Measurements from ENCODE around the gene RNU2-1. TPM values are rescaled to one million over a fixed set of nuclear protein-coding genes. Genes with fewer than 3 reads are reported as not detected.

Gene RNU2-1
- total and polyA plus RNA-seq, 10 donors: 8,053 to 10,281 (median 8,790) TPM; not detected in 6

DNA sequence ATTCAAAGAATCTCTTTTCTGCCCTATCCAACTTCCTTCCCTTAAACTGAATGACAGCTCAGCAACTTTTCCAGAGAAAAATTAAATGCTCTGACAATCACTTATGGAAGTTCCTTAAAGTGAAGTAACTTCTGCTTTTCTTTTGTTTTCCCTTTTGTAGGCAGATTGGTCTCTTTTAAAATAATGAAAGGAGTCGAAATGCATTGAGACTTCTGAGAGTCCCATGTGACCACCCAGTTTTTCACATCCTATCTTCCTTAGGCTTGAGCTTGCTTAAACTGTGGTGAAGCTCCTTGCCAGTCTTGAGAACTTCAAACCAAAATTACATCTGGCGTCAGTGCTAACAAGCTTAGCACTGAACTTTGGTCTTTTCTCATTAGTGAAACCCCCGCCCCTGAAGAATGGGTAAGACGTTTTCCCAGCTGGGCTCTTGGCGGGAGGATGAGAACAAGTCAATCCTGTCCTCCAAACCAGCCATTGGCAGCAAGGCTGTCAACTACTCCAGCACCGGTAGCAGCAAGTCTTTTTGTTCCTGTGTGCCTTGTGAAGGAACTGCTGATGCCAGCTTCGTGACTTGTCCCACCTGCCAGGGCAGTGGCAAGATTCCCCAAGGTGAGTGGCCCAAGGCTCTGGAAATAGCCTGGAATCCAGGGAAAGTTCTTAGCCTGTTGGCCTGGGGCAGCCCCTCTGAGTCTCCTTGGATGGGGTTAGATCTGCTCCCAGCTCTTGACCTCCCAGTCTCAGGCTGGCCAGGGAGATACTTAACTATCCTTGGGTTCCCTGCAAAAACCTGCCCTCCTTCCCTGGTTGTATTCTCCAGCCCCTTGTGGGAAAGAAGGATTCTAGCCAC is 20.9 kb downstream of the RNU2-1 start:
- H3K4me3 ChIP-seq: peak overlapping the region; percentile 58 to 89 (median 66)
- peaks cover 0 to 79% (median 40%) of the 10 kb centered on the region in 6 donors for H3K36me3 ChIP-seq
- H3K27ac ChIP-seq: peak overlapping the region; percentile 79 to 93 (median 88)
- H3K9me3 ChIP-seq: no peaks in the 10 kb centered on the region
- TF ChIP-seq, protein P1, sequence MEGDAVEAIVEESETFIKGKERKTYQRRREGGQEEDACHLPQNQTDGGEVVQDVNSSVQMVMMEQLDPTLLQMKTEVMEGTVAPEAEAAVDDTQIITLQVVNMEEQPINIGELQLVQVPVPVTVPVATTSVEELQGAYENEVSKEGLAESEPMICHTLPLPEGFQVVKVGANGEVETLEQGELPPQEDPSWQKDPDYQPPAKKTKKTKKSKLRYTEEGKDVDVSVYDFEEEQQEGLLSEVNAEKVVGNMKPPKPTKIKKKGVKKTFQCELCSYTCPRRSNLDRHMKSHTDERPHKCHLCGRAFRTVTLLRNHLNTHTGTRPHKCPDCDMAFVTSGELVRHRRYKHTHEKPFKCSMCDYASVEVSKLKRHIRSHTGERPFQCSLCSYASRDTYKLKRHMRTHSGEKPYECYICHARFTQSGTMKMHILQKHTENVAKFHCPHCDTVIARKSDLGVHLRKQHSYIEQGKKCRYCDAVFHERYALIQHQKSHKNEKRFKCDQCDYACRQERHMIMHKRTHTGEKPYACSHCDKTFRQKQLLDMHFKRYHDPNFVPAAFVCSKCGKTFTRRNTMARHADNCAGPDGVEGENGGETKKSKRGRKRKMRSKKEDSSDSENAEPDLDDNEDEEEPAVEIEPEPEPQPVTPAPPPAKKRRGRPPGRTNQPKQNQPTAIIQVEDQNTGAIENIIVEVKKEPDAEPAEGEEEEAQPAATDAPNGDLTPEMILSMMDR (IDR thresholded peaks at IDR 0.05 in 8 of 11, conservative IDR thresholded peaks at IDR 0.05 in 3 of 11): no peak
- no peak for TF ChIP-seq POLR2A (IDR thresholded peaks at IDR 0.05)
- TF ChIP-seq POLR2AphosphoS5 (IDR thresholded peaks at IDR 0.05): no peak
- H3K27me3 ChIP-seq (replicated peaks in 1 of 7): no peaks in the 10 kb centered on the region
- DNase-seq: peak; percentile 60
- intact Hi-C loops (cut with DNase I; ENCODE audit: low total_unique reads): no loop called here
- WGBS, 5 donors: 17 to 53% (median 40%) methylated on average over 4 to 7 of the region's 7 CpGs
- peaks cover 16 to 51% (median 34%) of the 10 kb centered on the region in 6 donors for H3K4me1 ChIP-seq

DNA sequence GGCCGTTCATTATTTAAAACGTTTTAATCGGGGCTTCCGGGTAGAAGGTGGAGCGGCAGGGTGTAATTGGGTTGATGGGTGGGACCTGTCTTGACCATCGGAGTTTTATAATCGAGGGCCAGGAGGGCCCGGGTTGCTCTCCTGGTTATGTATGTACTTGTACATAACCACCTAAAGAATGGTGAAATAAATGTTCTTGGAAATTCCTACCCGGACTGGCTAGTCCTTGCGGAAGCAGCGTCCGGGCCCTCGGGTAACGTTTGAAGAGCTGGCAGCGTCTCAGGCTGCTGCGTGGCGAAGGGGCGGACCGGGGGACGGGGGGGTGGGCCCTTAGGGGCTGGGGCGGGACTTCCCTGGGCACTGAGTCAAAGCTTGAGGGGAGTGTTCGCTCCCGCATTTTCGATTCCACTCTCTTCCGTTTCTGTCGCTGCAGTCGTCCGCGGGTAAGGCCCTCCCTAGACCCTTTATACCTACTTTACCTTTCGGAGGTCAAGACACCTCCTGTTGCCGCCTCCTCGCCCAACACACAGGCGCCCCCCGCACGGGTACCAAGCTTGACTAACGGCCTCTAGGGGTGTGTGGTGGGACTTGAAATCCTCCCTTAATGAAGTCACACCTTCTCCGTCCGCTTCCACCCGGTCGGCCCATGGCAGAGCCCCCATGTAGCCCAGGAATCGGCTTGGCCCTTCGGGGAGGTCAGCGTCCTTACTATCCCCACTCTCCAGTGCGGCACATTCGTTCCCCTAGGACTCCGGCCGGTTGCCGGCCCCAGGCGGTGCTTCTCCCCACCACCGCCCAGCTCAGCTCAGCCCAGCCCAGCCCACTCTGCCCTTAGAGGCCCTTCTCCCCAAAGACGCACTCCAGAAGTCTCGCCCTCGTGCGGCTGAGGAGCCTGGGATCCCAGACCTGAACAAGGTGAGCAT is 22.0 kb downstream of the RNU2-1 start, which contains the start of gene TMEM106A:
Gene TMEM106A, plus strand, starts transcription at position 396 of the 923 bp plus-strand sequence. CDS start 1,167 bp downstream, outside the sequence.
- H3K27ac ChIP-seq: peak within 1 kb of the TSS; percentile 79 to 93 (median 88)
- TF ChIP-seq, protein P1 (IDR thresholded peaks at IDR 0.05 in 8 of 11, conservative IDR thresholded peaks at IDR 0.05 in 3 of 11): peak; percentile 13 to 63 (median 45)
- TF ChIP-seq POLR2A (IDR thresholded peaks at IDR 0.05): peak in 1 of 3 donors; percentile 38
- TF ChIP-seq POLR2AphosphoS5 (IDR thresholded peaks at IDR 0.05): peak; percentile 77 to 93 (median 88)
- H3K4me1 ChIP-seq: peaks cover 16 to 51% (median 34%) of the 10 kb centered on the region in 6 donors
- H3K36me3 ChIP-seq: peaks cover 3 to 79% (median 40%) of the 10 kb centered on the region in 6 donors
- WGBS, 5 donors: 0 to 1% (median 1%) methylated on average over 39 to 54 of the region's 54 CpGs
- H3K27me3 ChIP-seq (replicated peaks in 1 of 7): no peaks in the 10 kb centered on the region
- intact Hi-C loops (cut with DNase I; ENCODE audit: low total_unique reads): no loop called here
- DNase-seq: peak; percentile 93
- no peaks in the 10 kb centered on the region for H3K9me3 ChIP-seq
- H3K4me3 ChIP-seq: peak within 1 kb of the TSS; percentile 58 to 89 (median 66)

DNA sequence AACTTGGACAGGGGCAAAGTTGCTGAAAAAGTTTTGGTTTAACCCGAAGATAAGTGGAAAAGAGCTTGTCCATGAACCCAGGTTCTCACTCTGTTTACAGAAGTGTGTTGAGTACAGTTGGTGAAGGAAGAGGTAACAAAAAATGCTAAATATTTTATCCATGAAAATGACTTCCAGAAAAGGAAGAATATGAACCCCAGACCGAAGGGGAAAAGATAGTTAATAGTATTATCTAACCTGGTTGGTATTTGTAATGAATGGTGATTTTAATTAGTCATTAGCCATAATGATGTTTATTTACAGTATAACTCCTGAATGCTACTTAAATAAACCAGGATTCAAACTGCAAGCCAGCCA is 22.7 kb downstream of the RNU2-1 start:
- intact Hi-C loops (cut with DNase I; ENCODE audit: low total_unique reads): no loop called here
- H3K27me3 ChIP-seq (replicated peaks in 1 of 7): no peaks in the 10 kb centered on the region
- H3K36me3 ChIP-seq: peaks cover 3 to 79% (median 35%) of the 10 kb centered on the region in 6 donors
- no peak for DNase-seq
- H3K27ac ChIP-seq: peak overlapping the region; percentile 79 to 93 (median 88)
- H3K4me3 ChIP-seq: peak overlapping the region; percentile 58 to 89 (median 66)
- peaks cover 16 to 51% (median 34%) of the 10 kb centered on the region in 6 donors for H3K4me1 ChIP-seq
- 10 to 20% (median 13%) methylated on average over 2 of the region's 2 CpGs for WGBS, 5 donors
- H3K9me3 ChIP-seq: no peaks in the 10 kb centered on the region
- TF ChIP-seq POLR2AphosphoS5 (IDR thresholded peaks at IDR 0.05) (no peak), POLR2A (IDR thresholded peaks at IDR 0.05) (no peak)
- TF ChIP-seq, protein P1 (IDR thresholded peaks at IDR 0.05 in 8 of 11, conservative IDR thresholded peaks at IDR 0.05 in 3 of 11): no peak
